Measurements from ENCODE around the gene TK1.

- TF ChIP-seq POLR2A (IDR thresholded peaks at IDR 0.05): no peak
- TF ChIP-seq, protein P1, sequence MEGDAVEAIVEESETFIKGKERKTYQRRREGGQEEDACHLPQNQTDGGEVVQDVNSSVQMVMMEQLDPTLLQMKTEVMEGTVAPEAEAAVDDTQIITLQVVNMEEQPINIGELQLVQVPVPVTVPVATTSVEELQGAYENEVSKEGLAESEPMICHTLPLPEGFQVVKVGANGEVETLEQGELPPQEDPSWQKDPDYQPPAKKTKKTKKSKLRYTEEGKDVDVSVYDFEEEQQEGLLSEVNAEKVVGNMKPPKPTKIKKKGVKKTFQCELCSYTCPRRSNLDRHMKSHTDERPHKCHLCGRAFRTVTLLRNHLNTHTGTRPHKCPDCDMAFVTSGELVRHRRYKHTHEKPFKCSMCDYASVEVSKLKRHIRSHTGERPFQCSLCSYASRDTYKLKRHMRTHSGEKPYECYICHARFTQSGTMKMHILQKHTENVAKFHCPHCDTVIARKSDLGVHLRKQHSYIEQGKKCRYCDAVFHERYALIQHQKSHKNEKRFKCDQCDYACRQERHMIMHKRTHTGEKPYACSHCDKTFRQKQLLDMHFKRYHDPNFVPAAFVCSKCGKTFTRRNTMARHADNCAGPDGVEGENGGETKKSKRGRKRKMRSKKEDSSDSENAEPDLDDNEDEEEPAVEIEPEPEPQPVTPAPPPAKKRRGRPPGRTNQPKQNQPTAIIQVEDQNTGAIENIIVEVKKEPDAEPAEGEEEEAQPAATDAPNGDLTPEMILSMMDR (IDR thresholded peaks at IDR 0.05): no peak
Observed at GRCh38 chr17:78223061-78223460, 36.2 kb upstream of the TK1 start.

Data from ovary (tissue), 3 donors.